Spleen (tissue), 11 donors: Measurements from ENCODE around the gene OR51T1. TPM values are rescaled to one million over a fixed set of nuclear protein-coding genes. Genes with fewer than 3 reads are reported as not detected.

Experiments
- DNase-seq: peaks from one replicate; pipeline ENCODE4 v3.0.0-alpha.2; 2020
- H3K27ac ChIP-seq, 8 donors: fragments of 200-600 bp; sonication (generic) in 7 of 8; 1 replicate in 4 of 8; 2 replicates in 4 of 8; pipeline versions ENCODE4 v1.5.0 to v1.8.0; 2016 to 2021; ENCODE audit warnings: inconsistent platforms in 4 of 8, mild to moderate bottlenecking in 4 of 8, moderate library complexity in 1 of 8
- H3K27me3 ChIP-seq, 7 donors: fragments of 200-600 bp; sonication (generic) in 6 of 7; replicated peaks in 1 of 7; 1 replicate in 4 of 7; 2 replicates in 3 of 7; pipeline versions ENCODE4 v1.5.0 to v1.8.0; 2016 to 2021; ENCODE audit warnings: inconsistent platforms in 3 of 7, mild to moderate bottlenecking in 1 of 7
- H3K36me3 ChIP-seq, 6 donors: fragments of 200-600 bp; sonication (generic) in 5 of 6; 1 replicate in 4 of 6; 2 replicates in 2 of 6; pipeline versions ENCODE4 v1.5.0 to v1.8.0; 2016 to 2021; ENCODE audit warnings: inconsistent platforms in 2 of 6
- H3K4me1 ChIP-seq, 6 donors: fragments of 200-600 bp; sonication (generic) in 5 of 6; 1 replicate in 3 of 6; 2 replicates in 3 of 6; pipeline versions ENCODE4 v1.5.0 to v1.8.0; 2016 to 2021; ENCODE audit warnings: inconsistent platforms in 3 of 6
- H3K4me3 ChIP-seq, 8 donors: fragments of 200-600 bp; sonication (generic) in 7 of 8; 1 replicate in 4 of 8; 2 replicates in 4 of 8; pipeline versions ENCODE4 v1.5.0 to v1.8.0; 2016 to 2021; ENCODE audit warnings: inconsistent platforms in 4 of 8, mild to moderate bottlenecking in 4 of 8, moderate library complexity in 2 of 8
- H3K9me3 ChIP-seq, 8 donors: fragments of 200-600 bp; sonication (generic) in 7 of 8; 1 replicate in 4 of 8; 2 replicates in 4 of 8; pipeline versions ENCODE4 v1.5.0 to v1.8.0; 2016 to 2021; ENCODE audit warnings: inconsistent platforms in 4 of 8
- CTCF ChIP-seq, 11 experiments: fragments of 200-600 bp in 7 of 11; fragments of 450-650 bp in 4 of 11; sonication (generic) in 4 of 11; IDR thresholded peaks in 8 of 11; conservative IDR thresholded peaks in 3 of 11; 1 replicate in 7 of 11; 2 replicates in 4 of 11; pipeline versions ENCODE4 v1.4.0 to v1.8.0; 2016 to 2021; ENCODE audit warnings: antibody characterized with exemption in 11 of 11, inconsistent platforms in 4 of 11, mild to moderate bottlenecking in 1 of 11
- POLR2A ChIP-seq, 3 donors: fragments of 450-650 bp; IDR thresholded peaks; one replicate each; pipeline ENCODE4 v1.5.1; 2017; ENCODE audit warnings: antibody characterized with exemption in 3 of 3, mild to moderate bottlenecking in 1 of 3
- POLR2AphosphoS5 ChIP-seq, 3 donors: sonication (generic); formaldehyde crosslinking; IDR thresholded peaks; one replicate each; pipeline ENCODE4 v1.5.1; 2017; ENCODE audit warnings: antibody characterized with exemption in 3 of 3
- WGBS, 5 donors: extraction: QIAGEN DNeasy Blood & Tissue Kit in 3 of 5; methylation state at CpG; one replicate each; pipeline versions ENCODE4 v1.1.5 to v1.1.7; 2013 to 2018; 5-methylcytosine and 5-hydroxymethylcytosine counted together
- intact Hi-C: fragments of 100-400 bp; cut with DNase I; formaldehyde crosslinking; loops from one replicate; pipeline ENCODE4 v1.15.0; 2023; ENCODE audit warnings: low total_unique reads
- polyA plus RNA-seq, 3 donors: library from polyadenylated mRNA; stranded (reverse); fragments of 200-250 nt; gene quantifications; one replicate each; pipeline ENCODE4 v1.2.1, GENCODE V29; 2013
- total RNA-seq, 7 donors: library from RNA; depleted of rRNA in 3 of 7; stranded (reverse); fragments of >200 nt in 3 of 7; fragmentation: NEBNext Ultra II Directional in 4 of 7; extraction: Animal tissue kit (Norgen Biotek cat#: 25700) in 4 of 7; gene quantifications; one replicate each; pipeline versions ENCODE4 v1.1.0 to v1.2.1, GENCODE V29; 2016 to 2021
- donor health status: healthy with polysubstance abuse.
- donor health status: DM: no; HTN: no; CAD: no; lungs with moderate emphysema.
- donor health status: DM: no; HTN: no; CAD: no.
- donor health status: Bipolar disorder and iron deficiency.
- donor health status: healthy.
- donor health status: DM: no; HTN: no; CAD: no.
- donor health status: DM: yes; HTN: yes; CAD: no.

The OR51T1 gene
- total and polyA plus RNA-seq, 10 donors, result not detected

GRCh38 chr11:4862447-4863236, 19.1 kb upstream of the OR51T1 start:
- intact Hi-C loops, result no loop called here
- no peaks in the 10 kb centered on the region for H3K27me3 ChIP-seq
- peaks cover 0 to 7% (median 0%) of the 10 kb centered on the region in 8 donors for H3K9me3 ChIP-seq
- TF ChIP-seq POLR2AphosphoS5 (IDR thresholded peaks at IDR 0.05), result no peak
- TF ChIP-seq CTCF (IDR thresholded peaks at IDR 0.05 in 8 of 11, conservative IDR thresholded peaks at IDR 0.05 in 3 of 11), result no peak
- no peak for TF ChIP-seq POLR2A (IDR thresholded peaks at IDR 0.05)
- H3K4me3 ChIP-seq, result no peak overlapping the region
- H3K4me1 ChIP-seq, result no peaks in the 10 kb centered on the region
- no peak overlapping the region for H3K27ac ChIP-seq
- H3K36me3 ChIP-seq, result no peaks in the 10 kb centered on the region
- no peak for DNase-seq

DNA sequence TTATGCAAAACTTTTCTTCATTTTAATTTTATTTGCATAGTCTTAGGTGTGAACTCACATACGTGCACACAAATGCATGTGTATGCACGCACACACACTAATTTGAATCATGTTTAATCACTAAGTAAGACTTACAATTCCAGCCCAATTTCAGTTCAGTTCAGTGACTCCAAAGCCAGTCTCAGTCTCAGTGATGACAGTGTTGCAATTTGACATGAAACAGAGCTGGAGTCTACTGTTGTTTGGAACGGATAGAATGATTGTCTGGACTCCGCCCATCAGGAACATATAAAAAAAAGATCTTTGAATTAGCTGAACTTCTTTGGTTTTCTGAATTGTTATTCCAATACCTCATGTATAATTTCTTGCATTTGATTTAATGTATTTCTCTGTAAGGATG, 17.8 kb upstream of the OR51T1 start:
- Histone ChIP-seq H3K27me3 (no peaks in the 10 kb centered on the region), H3K27ac (no peak overlapping the region), H3K4me1 (no peaks in the 10 kb centered on the region), H3K4me3 (no peak overlapping the region), H3K36me3 (no peaks in the 10 kb centered on the region), H3K9me3 (peaks cover 0 to 7% (median 0%) of the 10 kb centered on the region in 8 donors)
- no peak for TF ChIP-seq CTCF (IDR thresholded peaks at IDR 0.05 in 8 of 11, conservative IDR thresholded peaks at IDR 0.05 in 3 of 11)
- no peak for TF ChIP-seq POLR2AphosphoS5 (IDR thresholded peaks at IDR 0.05)
- no peak for TF ChIP-seq POLR2A (IDR thresholded peaks at IDR 0.05)
- intact Hi-C loops, result no loop called here
- 89 to 91% (median 90%) methylated on average over 4 of the region's 4 CpGs for WGBS, 5 donors
- DNase-seq, result no peak

- H3K4me1 ChIP-seq, result no peaks in the 10 kb centered on the region
- peaks cover 0 to 7% (median 0%) of the 10 kb centered on the region in 8 donors for H3K9me3 ChIP-seq
- TF ChIP-seq POLR2AphosphoS5 (IDR thresholded peaks at IDR 0.05) (no peak), CTCF (IDR thresholded peaks at IDR 0.05 in 8 of 11, conservative IDR thresholded peaks at IDR 0.05 in 3 of 11) (no peak)
- 51 to 71% (median 65%) methylated on average over 1 of the region's 1 CpG for WGBS, 5 donors
- H3K4me3 ChIP-seq, result no peak overlapping the region
- DNase-seq, result no peak
- H3K27me3 ChIP-seq, result no peaks in the 10 kb centered on the region
- no peak overlapping the region for H3K27ac ChIP-seq
- intact Hi-C loops, result no loop called here
- H3K36me3 ChIP-seq, result no peaks in the 10 kb centered on the region
These were observed 15.8 kb upstream of the OR51T1 start for GRCh38 chr11:4865855-4866254.

DNA sequence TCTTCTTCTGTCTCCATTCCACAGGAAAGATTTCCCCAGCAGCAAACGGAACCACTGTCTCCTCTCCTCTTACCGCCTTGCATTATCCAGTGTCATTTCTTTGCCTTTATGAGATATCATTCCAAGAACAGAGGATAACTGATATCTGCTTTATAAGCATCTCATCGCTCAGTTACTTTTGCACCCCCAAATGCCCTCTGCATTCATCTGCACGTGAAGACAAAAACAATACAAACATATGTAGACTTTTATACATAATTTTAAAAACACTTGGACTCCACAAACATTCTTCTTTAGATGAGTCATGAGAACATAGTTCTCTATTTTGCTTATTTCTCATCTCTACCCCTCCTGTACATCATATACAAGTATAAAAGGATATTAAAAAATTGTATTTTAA, 512 bp upstream of the OR51T1 start:
- WGBS, 5 donors, result 79 to 88% (median 85%) methylated on average over 4 of the region's 4 CpGs
- Histone ChIP-seq H3K4me3 (no peak overlapping the region), H3K4me1 (no peaks in the 10 kb centered on the region), H3K27me3 (no peaks in the 10 kb centered on the region), H3K9me3 (no peaks in the 10 kb centered on the region), H3K36me3 (no peaks in the 10 kb centered on the region), H3K27ac (no peak overlapping the region)
- intact Hi-C loops, result no loop called here
- DNase-seq, result no peak
- TF ChIP-seq POLR2AphosphoS5 (IDR thresholded peaks at IDR 0.05) (no peak), POLR2A (IDR thresholded peaks at IDR 0.05) (no peak), CTCF (IDR thresholded peaks at IDR 0.05 in 8 of 11, conservative IDR thresholded peaks at IDR 0.05 in 3 of 11) (no peak)
